ENCODE measurements around the gene PRL. TPM values are rescaled to one million over a fixed set of nuclear protein-coding genes. Genes with fewer than 3 reads are reported as not detected.

Gene PRL
- total and polyA plus RNA-seq, 2 of the 8 experiments (the other 6 are each of a cell fraction or from before 2014, with no cell fraction given): not detected

- no peak for TF ChIP-seq CHD7 (IDR thresholded peaks at IDR 0.05; ENCODE audit: insufficient replicate concordance, low read length)
- TF ChIP-seq RAD21 (IDR thresholded peaks at IDR 0.05 in 1 of 2, conservative IDR thresholded peaks at IDR 0.05 in 1 of 2; ENCODE audit: low read depth in 2 of 2, low read length in 2 of 2): peak; percentile 41 to 48
- no peak for TF ChIP-seq EP300 (IDR thresholded peaks at IDR 0.05; ENCODE audit: borderline replicate concordance in 1 of 2, low read depth in 2 of 2, low read length in 2 of 2)
- TF ChIP-seq RNF2 (IDR thresholded peaks at IDR 0.05; ENCODE audit: borderline replicate concordance, low read depth, low read length, missing control alignments, poor library complexity, severe bottlenecking): no peak
- peak in 2 of 3 experiments; percentile 14 to 58; a peak in 2 of 4 replicates for TF ChIP-seq CTCF (IDR thresholded peaks at IDR 0.05; ENCODE audit: control extremely low read depth in 1 of 3, insufficient read depth in 1 of 3, low read depth in 1 of 3, low read length in 3 of 3)
These were observed 47.0 kb upstream of the PRL start (continued) for GRCh38 chr6:22343864-22344263.
